ENCODE measurements around the gene CD8A.
"Not testable (repeated sequence)": the region's sequence is repeated elsewhere in the genome, so short reads cannot be mapped to it uniquely, and the experiment has no call there.

The CD8A gene

GRCh38 chr2:86790676-86791572 is at the start of gene CD8A:
Gene CD8A (minus strand): TSS chr2:86790913. CDS start chr2:86790825, 88 bp downstream.
- DNase-seq (ENCODE audit: extremely low spot score, insufficient read length, low read depth) (no peak), FAIRE-seq (no peak)

DNA sequence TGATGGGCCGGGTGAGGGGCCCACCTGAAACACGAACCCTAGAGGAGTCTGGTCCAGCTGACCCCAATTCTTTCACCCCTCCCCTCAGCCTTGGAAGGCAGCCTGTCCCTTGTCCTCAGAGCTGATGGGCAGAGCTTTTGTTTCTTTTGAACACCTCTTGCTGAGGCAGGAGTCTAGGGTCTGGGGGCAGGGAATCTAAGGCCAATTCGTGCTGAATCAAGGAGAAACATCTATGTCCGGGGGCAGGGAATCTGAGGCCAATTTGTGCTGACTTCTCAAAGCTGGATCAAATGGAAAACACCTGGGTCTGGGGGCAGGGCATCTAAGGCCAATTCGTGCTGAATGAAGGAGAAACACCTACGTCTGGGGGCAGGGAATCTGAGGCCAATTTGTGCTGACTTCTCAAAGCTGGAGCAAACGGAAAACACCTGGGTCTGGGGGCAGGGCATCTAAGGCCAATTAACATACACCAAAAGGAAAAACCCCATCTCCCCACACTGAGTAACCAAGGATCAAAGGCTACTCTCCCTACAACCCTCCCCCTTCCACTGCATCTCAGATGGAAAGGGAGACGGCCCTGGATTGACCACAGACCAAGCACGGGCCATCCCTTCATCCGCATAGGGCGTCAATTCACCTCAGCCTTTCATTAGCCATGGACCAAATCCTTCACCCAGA is 49.3 kb upstream of the CD8A start:
- not testable (repeated sequence) for FAIRE-seq; DNase-seq (ENCODE audit: extremely low spot score, insufficient read length, low read depth)

DNA sequence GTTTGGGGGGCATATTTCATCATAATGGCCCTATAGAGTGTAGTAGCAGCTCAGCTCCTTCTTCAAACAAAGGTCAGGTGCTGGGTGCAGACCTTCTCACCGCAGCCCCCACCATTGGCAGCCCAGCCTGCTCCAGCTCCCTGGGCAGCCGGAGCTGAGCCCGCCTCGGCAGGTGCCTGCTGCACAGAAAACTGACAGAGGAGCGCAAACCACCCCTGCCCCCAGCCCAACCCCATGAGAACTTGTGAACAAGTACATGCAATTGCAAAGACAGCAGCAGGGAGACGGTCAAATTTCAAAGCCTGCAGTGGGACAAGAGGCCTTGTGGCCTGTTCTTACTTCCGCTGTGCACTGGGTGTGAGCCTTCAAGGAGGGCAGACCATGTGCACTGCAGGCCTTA is 48.7 kb upstream of the CD8A start:
- FAIRE-seq: not testable (repeated sequence)

GRCh38 chr2:86837714-86838113 is 47.0 kb upstream of the CD8A start:
- not testable (repeated sequence) for FAIRE-seq; DNase-seq (ENCODE audit: extremely low spot score, insufficient read length, low read depth)

More for the DNA sequence above, 48.7 kb upstream of the CD8A start:
- not testable (repeated sequence) for DNase-seq (ENCODE audit: extremely low spot score, insufficient read length, low read depth)

- FAIRE-seq: not testable (repeated sequence)
Measured at GRCh38 chr2:86836915-86837695, 46.4 kb upstream of the CD8A start.

GRCh38 chr2:86835548-86835889 is 44.8 kb upstream of the CD8A start:
- DNase-seq (ENCODE audit: extremely low spot score, insufficient read length, low read depth); FAIRE-seq: not testable (repeated sequence)

More at GRCh38 chr2:86836915-86837695, 46.4 kb upstream of the CD8A start:
- not testable (repeated sequence) for DNase-seq (ENCODE audit: extremely low spot score, insufficient read length, low read depth)

DNA sequence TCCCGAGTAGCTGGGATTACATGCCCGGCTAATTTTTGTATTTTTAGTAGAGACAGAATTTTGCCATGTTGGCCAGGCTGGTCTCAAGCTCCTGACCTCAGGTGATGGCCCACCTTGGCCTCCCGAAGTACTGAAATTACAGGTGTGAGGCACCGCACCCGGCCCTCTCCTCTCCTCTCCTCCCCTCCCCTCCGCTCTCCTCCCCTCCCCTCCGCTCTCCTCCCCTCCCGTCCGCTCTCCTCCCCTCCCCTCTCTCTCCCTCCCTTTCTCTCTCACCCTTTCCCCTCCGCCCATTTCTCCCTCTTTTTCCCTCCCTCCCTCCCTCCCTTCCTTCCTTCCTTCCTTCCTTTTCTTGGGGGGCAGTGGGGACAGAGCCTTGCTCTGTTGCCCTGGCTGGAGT is 42.6 kb upstream of the CD8A start:
- DNase-seq (ENCODE audit: extremely low spot score, insufficient read length, low read depth) (no peak), FAIRE-seq (no peak)

- FAIRE-seq (no peak), DNase-seq (ENCODE audit: extremely low spot score, insufficient read length, low read depth) (no peak)
Measured at GRCh38 chr2:86832334-86833096, 41.8 kb upstream of the CD8A start.

GRCh38 chr2:86831537-86831936 is 40.8 kb upstream of the CD8A start:
- DNase-seq (ENCODE audit: extremely low spot score, insufficient read length, low read depth) (no peak), FAIRE-seq (no peak)

- DNase-seq (ENCODE audit: extremely low spot score, insufficient read length, low read depth): no peak
- FAIRE-seq: no peak
Measured at GRCh38 chr2:86826951-86827350, 36.2 kb upstream of the CD8A start.

GRCh38 chr2:86825693-86826381 is 35.1 kb upstream of the CD8A start:
- DNase-seq (ENCODE audit: extremely low spot score, insufficient read length, low read depth) (no peak), FAIRE-seq (no peak)

DNA sequence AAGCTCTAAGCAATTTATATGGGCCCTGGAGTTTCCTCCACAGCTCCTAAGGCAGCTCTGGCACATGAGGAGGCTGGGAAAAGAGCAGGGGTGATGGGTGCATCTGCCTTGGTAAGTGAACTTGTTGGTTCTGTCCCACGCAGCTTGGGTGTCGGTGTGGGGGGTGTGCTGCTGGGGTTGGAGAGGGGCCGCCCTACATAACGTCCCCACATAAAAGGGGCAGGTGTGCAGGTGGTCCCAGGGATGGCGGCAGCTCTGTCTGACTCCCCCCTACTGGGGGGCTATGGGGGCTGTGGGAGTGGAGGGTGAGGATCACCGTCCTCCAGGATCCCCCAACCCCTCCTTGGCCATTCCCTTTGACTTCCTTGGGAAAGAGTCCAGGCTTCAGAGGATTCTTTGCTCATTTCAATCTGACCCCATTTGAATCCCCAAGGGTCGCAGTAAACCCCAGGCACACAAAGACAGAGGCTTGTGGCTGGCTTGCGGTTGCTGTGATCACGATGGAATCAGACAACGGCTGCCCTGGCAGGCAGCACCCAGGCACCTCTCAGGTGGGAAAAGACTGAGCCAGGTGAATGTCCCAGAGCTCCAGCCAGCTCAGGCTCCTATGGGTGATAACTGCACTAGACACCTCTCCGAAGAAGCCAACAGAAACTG is 34.5 kb upstream of the CD8A start:
- DNase-seq (ENCODE audit: extremely low spot score, insufficient read length, low read depth) (no peak), FAIRE-seq (no peak)

DNA sequence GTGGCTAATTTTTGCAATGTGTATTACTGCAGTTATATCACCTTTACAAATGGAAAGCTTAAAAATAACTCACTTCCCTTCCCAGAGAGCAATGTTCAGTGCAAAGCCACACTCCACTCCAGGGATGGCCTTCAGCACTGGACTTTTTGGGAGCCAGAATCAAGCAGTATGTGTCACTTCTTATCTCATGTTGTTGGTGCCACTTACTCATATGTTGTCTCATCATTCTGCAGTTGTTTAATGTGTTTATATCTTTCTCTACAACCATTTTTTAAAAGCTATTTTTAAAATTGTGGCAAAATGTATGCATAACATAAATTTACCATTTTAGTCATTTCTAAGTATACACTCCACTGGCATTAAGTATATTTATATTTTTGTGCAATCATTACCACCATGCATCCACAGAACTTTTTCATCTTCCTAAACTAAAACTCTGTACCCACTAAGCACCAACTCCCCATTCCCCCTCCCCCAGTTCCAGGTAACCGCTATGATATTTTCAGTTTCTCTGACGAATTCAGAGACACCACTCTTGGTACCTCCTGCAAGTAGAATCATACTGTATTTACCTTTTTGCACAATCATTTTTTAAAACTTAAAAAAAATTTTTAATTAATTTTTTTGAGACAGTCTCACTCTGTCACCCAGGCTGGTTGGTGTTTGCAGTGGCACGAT is 32.1 kb upstream of the CD8A start:
- DNase-seq (ENCODE audit: extremely low spot score, insufficient read length, low read depth) (no peak), FAIRE-seq (no peak)

GRCh38 chr2:86821842-86822241 is 31.1 kb upstream of the CD8A start:
- DNase-seq (ENCODE audit: extremely low spot score, insufficient read length, low read depth) (no peak), FAIRE-seq (no peak)

DNA sequence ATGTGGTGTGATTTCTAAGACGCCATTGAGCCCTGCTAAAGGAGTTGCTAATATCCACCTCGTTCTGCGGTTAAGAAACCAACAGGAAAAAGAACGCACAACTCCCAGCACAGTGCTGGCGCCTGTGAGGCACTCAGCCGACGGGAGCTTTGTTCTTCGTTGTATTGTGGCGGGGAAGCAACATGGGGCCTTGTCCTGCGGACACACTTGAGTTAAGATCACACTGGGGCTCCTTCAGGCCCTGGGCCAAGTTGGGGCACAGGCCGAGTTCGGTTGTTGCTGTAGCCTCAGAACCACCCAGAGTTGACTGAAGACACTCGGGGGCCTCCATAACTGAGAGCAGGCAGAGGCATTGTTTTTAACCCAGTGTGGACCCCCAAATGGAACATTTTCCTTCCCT is 30.6 kb upstream of the CD8A start:
- FAIRE-seq (no peak), DNase-seq (ENCODE audit: extremely low spot score, insufficient read length, low read depth) (no peak)

DNA sequence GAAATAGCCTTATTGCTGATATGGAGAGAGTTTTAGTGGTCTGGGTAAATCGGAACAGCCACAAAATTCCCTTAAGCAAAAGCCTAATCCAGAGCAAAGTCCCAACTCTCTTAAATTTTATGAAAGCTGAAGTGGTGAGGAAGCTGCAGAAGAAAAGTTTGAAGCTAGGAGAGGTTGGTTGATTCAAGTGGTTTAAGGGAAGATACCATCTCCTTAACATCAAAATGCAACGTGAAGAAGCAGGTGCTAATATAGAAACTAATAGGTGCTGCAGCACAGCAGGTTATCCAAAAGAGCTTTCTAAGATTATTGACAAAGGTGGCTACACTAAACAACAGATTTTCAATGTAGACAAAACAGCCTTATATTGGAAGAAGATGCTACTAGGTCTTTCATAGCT is 28.2 kb upstream of the CD8A start:
- FAIRE-seq (no peak), DNase-seq (ENCODE audit: extremely low spot score, insufficient read length, low read depth) (no peak)

GRCh38 chr2:86818114-86818801 is 27.5 kb upstream of the CD8A start:
- DNase-seq (ENCODE audit: extremely low spot score, insufficient read length, low read depth) (no peak), FAIRE-seq (no peak)

DNA sequence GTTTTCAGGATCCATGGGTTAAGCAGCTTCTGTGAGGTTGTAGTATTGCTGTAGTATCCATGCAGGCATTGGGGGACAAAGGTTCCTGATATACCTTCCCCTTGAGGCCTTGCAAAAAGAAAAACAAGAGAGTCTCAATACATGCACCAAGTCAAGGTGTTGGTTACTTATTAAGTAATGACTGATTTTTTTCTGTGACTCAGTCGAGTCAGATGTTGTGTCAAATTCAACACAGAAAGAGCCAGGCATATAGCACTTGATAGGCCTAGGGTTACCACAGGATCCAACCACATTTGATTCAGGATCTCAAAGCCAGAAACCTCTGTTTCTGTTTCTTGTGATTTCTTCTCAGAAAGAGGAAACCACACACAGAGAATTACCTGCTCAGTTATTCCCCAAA is 24.9 kb upstream of the CD8A start:
- DNase-seq (ENCODE audit: extremely low spot score, insufficient read length, low read depth) (no peak), FAIRE-seq (no peak)

Measured in GM18507 (cell line).